Stimulated activated CD8-positive, alpha-beta memory T cell treated with anti-CD3 and anti-CD28 coated beads, Interleukin-2, amount 100 ng/mL, for 48 hours (primary cell): ENCODE measurements around the gene VPS11.
"Not testable (repeated sequence)": the region's sequence is repeated elsewhere in the genome, so short reads cannot be mapped to it uniquely, and the experiment has no call there.

Source experiments
- DNase-seq, 2 donors: peaks; one replicate each; pipeline ENCODE4 v3.0.0-alpha.2; 2020; ENCODE audit warnings: low read depth in 2 of 2

VPS11 gene

GRCh38 chr11:119038884-119039283 is 28.7 kb upstream of the VPS11 start:
- DNase-seq: no peak

- not testable (repeated sequence) for DNase-seq
Measured at GRCh38 chr11:119039471-119039870, 28.1 kb upstream of the VPS11 start.

- no peak for DNase-seq
Measured at GRCh38 chr11:119041821-119042514, 25.6 kb upstream of the VPS11 start.

DNA sequence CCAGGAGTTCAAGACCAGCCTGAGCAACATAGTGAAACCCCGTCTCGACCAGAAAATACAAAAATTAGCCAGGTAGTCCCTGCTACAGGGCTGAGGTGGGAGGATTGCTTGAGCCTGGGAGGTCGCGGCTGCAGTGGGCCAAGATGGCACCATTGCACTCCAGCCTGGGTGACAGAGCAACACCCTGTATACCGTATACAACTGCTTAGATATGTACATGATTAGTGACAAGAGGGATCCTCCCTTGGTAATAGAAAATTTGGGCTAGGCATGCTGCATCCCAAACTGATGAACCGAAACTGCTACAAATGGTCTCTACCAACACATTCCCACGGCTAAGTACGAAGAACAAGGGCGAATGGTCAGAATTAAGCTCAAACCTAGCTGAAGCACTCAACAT is 24.7 kb upstream of the VPS11 start:
- DNase-seq: no peak

DNA sequence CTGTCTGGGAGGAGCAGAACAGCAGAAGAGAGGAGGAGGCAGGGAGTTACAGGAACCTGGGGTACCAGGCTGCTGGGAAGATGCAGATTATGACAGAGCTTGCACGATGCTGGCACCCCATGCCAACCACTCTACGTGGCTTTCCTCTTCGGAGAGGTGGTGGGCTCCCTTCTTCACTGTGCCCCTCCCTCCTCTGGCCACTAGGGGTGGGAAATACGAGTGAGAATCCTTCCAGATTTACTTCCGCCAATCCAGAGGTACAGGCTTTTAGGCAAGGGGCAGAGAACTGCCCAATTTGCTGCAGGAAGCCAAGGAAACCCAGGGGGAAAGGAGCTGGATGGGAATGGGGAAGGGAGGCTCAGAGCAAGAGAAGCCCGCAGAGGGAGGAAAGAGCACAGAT is 22.9 kb upstream of the VPS11 start:
- no peak for DNase-seq

DNA sequence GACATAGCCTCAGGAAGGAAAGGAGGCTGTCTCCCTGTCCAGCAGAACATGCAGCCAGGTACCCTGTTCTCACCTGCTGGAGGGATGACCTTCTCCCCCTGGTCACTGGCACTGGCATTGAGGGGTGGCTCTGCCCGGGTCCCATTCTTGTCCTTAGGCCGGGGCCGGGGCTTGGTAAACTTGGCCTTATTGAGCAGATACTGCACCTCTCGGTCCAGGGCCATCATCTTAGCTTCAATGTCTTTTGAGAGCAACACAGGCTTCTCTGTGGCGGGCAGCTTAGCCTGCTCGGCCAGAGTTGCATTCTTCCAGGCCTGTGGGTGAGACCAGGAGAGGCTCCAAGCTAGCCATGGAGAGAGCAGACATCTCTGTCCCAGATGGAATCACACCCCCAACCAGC is 21.1 kb upstream of the VPS11 start:
- DNase-seq: no peak

DNA sequence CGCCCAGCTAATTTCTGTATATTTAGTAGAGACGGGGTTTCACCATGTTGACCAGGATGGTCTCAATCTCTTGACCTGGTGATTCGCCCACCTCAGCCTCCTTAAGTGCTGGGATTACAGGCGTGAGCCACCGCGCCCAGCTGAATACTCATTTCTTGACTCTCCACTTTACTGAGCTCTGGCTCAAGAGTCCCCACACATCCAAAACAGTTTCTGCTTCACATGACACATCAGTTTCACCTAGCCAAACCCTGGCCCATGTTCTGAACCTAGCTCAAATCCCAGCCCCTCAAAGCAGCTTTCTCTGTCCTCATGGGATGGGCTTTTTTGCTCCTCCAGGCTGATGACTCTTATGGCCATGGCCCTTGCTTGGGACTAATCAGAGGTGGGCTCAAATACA is 20.4 kb upstream of the VPS11 start:
- no peak for DNase-seq

GRCh38 chr11:119048644-119049043 is 19.0 kb upstream of the VPS11 start:
- DNase-seq: no peak

DNA sequence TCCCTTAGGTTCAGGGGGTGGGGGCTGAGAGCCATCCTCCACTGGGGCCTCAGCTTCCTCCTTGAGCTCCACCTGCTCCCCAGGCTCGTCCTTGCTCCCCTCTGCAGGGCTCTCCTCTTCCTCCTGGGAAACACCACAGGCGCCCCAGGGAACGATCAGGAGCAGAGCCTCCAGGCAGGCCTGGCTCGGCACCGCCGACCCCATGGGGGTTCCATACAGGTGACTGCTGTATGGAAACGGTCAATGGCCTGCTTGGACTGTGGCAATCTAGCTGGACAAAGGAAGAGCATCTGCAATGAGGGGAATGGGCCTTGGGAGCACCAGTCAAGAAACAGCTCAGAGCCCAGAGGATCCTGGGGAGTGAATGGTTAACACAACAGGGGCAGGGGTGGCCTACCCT is 18.5 kb upstream of the VPS11 start:
- no peak for DNase-seq

DNA sequence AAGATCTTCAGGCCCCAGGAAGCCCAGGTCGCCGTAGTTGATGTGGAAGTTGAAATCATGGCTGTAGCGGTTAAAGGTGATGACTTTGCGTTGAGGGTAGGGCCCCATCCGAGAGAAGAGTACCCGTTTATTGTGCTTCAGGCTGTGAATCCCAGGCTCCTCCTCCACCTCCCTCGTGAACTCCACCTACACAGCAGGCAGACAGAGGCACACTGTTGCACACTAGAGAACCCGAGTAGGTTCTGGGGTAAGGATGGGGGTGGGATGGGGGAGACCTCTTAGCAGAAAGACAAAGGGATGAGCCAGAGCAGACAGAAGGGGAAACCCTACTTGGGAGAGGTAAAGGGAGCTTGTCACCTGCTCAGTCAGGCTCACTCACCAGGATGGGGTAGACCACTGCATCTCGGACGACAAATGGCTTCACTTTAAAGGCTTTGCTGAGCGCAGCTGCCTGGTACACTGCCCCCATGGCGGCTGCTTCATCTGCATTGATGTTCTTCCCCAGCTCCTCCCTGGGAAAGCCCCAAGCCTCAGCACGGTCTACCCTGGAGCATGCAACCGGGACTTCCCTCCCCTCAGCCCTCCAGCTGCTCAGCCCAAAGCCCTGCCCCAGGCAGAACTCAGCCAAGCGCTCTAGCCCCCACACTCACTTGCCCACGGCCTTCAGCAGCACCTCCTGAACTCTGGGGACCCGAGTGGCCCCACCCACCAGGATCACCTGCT is 16.0 kb upstream of the VPS11 start:
- DNase-seq: no peak

- no peak for DNase-seq
Measured at GRCh38 chr11:119052163-119052814, 15.3 kb upstream of the VPS11 start.

- DNase-seq: no peak
Measured at GRCh38 chr11:119054418-119054817, 13.2 kb upstream of the VPS11 start.

DNA sequence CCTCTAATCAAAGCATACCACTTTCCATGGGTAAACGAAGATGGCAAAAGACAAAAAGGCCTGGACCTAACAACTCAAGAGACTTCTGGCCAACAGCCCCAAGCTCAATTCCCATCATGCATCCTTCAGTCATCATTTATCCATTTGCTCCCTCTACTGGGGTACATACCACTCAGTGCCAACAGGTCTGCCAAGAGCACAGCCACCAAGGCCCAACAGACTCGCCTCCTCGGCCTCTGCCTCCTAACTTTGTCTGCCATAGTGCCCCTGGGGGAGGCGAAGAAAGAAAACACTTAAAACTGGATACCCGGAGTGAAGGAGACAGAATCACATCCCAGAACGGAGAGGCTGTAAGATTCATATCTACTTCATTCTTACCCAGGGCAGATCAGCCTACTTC is 11.7 kb upstream of the VPS11 start:
- DNase-seq: no peak

DNA sequence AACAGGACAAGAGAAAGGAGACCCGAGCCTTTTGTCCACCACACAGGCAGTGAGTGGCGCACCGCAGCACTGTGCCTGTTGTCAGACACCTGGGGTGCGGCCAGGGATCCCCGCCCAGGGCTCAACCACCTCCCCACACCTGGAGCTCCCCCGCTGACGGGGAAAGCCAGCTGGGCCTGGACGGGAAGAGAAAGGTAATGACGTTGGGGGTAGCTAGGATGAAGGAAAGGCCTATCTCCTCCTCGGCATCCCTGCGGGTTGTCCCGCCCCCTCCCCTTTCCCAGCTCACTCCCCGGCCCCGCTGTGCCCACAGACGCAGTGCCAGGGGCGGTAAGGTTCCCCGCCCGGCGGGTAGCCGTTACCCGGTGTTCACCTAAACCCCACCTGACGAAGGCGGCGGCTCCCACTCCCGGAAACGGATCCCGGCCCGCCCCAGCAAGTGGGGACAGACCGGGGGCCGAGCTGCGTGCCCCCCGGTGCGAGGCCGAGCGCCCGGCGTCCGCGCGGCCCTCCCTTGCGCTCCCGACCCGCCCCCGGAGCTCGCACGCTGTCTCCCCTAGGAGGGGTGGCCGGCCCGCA is 11.1 kb upstream of the VPS11 start:
- DNase-seq: peak; percentile 9 to 18

DNA sequence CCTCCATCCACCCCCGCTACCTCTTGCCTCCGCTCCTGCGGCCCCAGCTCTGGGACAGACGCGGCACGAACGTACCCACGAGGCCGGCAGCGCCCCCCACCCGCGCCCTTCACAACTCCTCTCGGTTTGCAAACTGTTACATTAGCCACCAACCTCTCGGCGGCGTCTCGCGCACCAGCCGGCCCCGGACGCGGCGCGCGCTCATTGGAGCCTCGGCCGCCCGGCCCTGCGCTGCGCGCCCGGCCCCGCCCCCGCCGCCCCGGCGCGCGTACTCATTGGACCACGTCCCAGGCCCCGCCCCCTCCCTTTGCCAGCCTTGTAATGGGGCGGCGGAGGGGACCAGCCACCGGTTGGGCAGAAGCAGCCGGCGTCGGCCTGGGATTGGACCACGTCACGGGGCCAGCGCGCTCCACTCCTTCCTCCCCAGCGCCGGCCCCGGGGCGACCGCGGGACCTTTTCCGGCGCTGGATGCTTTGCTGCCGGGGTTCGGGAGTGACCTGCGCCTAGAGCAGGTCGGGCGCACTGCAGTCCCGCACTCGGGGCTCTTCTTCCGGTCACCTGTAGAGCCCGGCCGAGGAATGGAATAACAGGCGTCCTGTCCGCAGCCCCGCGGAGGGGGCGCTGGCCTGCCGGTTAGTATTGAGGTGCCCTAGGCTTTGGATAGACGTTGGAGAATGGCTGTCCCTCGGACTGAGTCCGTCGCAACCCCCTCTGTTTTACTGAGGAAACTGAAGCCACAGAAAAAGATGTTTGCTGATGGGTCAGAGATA is 10.4 kb upstream of the VPS11 start, which contains the start of gene HYOU1:
HYOU1 (minus strand) TSS at position 206 of the 770 bp plus-strand sequence. CDS start 1,045 bp downstream, outside the sequence.
- DNase-seq: peak; percentile 98 to 100

GRCh38 chr11:119059128-119059527 is 8.5 kb upstream of the VPS11 start:
- not testable (repeated sequence) for DNase-seq

- DNase-seq: no peak
Measured at GRCh38 chr11:119061256-119061655, 6.4 kb upstream of the VPS11 start.

DNA sequence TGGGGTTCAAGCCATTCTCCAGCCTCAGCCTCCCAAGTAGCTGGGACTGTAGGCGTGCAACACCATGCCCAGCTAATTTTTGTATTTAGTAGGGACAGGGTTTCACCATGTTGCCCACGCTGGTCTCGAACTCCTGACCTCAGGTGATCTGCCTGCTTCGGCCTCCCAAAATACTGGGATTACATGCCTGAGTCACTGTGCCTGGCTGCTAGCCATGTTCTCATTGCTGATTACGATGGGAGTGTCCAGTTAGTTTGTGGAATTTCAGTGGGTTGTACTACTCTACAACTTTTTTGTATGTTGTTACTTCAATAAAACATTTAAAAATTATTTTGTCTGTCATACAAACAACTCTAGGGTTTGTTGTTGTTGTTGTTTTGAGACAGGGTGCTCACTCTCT is 4.8 kb upstream of the VPS11 start:
- no peak for DNase-seq

DNA sequence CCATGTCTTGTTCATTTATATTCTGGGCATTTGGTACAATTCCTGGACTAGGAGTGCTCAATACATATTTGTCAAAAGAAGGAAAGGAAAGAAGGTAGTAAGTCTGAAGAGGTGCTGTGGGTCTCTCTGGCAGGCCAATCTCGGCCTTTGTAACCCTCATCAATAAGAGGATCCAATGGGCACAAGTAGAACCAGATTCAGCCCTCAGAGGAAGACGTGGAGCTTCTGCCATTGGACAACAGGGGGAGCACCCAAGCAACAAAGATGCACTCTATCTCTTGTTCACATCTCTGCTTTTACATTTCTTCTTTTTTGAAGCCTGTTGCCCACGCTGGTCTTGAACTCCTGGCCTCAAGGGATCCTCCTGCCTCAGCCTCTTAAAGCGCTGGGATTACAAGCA is 2.2 kb upstream of the VPS11 start:
- peak in 1 of 2 donors; percentile 17 for DNase-seq

- DNase-seq: no peak
Measured at GRCh38 chr11:119077839-119078238, 10.2 kb downstream of the VPS11 start.

DNA sequence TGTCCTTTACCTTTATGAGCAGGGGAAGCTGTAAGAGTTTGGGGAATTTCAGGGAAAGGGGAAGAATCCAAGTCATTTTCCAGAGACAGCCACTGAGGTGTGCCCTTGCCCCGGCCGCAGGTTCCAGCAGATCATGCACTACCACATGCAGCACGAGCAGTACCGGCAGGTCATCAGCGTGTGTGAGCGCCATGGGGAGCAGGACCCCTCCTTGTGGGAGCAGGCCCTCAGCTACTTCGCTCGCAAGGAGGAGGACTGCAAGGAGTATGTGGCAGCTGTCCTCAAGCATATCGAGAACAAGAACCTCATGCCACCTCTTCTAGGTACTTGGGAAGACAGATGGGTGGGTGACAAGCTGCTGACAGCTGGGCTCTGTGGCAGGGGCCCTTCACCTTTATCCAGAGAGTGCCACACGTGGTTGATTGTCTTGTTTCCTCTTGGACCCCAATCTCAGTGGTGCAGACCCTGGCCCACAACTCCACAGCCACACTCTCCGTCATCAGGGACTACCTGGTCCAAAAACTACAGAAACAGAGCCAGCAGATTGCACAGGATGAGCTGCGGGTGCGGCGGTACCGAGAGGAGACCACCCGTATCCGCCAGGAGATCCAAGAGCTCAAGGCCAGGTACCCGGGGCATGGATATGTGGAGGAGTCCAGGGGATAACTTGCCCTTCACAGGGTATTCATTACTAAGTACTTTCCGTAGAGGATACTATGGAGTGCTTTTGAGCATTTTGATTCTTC is 11.2 kb downstream of the VPS11 start:
- no peak for DNase-seq
